Suprapubic skin (tissue), 4 donors: Measurements from ENCODE around the gene RGPD4. TPM values are rescaled to one million over a fixed set of nuclear protein-coding genes. Genes with fewer than 3 reads are reported as not detected.

Experiments used
- DNase-seq, 2 donors: peaks; one replicate each; pipeline ENCODE4 v3.0.0-alpha.2; 2019; ENCODE audit warnings: low spot score in 2 of 2
- H3K27ac ChIP-seq: fragments of 200-600 bp; sonication (generic); one replicate; pipeline ENCODE4 v1.5.1; 2019
- H3K27me3 ChIP-seq: fragments of 200-600 bp; sonication (generic); one replicate; pipeline ENCODE4 v1.5.1; 2019
- H3K36me3 ChIP-seq: fragments of 200-600 bp; sonication (generic); one replicate; pipeline ENCODE4 v1.5.1; 2019
- H3K4me1 ChIP-seq: fragments of 200-600 bp; sonication (generic); one replicate; pipeline ENCODE4 v1.5.1; 2019
- H3K4me3 ChIP-seq: fragments of 200-600 bp; sonication (generic); one replicate; pipeline ENCODE4 v1.5.1; 2019; ENCODE audit warnings: mild to moderate bottlenecking
- H3K9me3 ChIP-seq: fragments of 200-600 bp; sonication (generic); one replicate; pipeline ENCODE4 v1.5.1; 2019
- CTCF ChIP-seq, 2 donors: fragments of 200-600 bp in 1 of 2; fragments of 450-650 bp in 1 of 2; sonication (generic) in 1 of 2; IDR thresholded peaks; one replicate each; pipeline ENCODE4 v1.5.1; 2016 to 2019; ENCODE audit warnings: antibody characterized with exemption in 2 of 2, mild to moderate bottlenecking in 1 of 2, moderate library complexity in 1 of 2
- EP300 ChIP-seq: sonication (generic); formaldehyde crosslinking; IDR thresholded peaks from one replicate; pipeline ENCODE4 v1.6.1; 2017; ENCODE audit warnings: antibody characterized with exemption
- POLR2A ChIP-seq, 2 donors: fragments of 450-650 bp; IDR thresholded peaks; one replicate each; pipeline ENCODE4 v1.6.1; 2017; ENCODE audit warnings: antibody characterized with exemption in 2 of 2, mild to moderate bottlenecking in 2 of 2, moderate library complexity in 2 of 2
- POLR2AphosphoS5 ChIP-seq, 3 donors: sonication (generic); formaldehyde crosslinking; IDR thresholded peaks; one replicate each; pipeline ENCODE4 v1.6.1; 2017; ENCODE audit warnings: antibody characterized with exemption in 3 of 3
- WGBS: methylation state at CpG from one replicate; pipeline ENCODE4 v1.1.5; 2018; 5-methylcytosine and 5-hydroxymethylcytosine counted together
- total RNA-seq, 4 donors: library from RNA; depleted of rRNA; stranded (reverse); fragments of >200 nt; gene quantifications; one replicate each; pipeline ENCODE4 v1.1.0, GENCODE V29; 2016

RGPD4 gene
- total RNA-seq, 4 donors from 2014 or later, result 0.08 to 0.32 TPM; not detected in 2

GRCh38 chr2:107804608-107805498 is 21.8 kb upstream of the RGPD4 start:
- H3K36me3 ChIP-seq, result no peaks in the 10 kb centered on the region
- H3K27ac ChIP-seq, result no peak overlapping the region
- no peaks in the 10 kb centered on the region for H3K9me3 ChIP-seq
- H3K4me3 ChIP-seq, result no peak overlapping the region
- H3K27me3 ChIP-seq, result no peaks in the 10 kb centered on the region
- TF ChIP-seq EP300 (no peak), POLR2AphosphoS5 (IDR thresholded peaks at IDR 0.05) (no peak), CTCF (IDR thresholded peaks at IDR 0.05) (no peak), POLR2A (IDR thresholded peaks at IDR 0.05) (no peak)
- WGBS, result 91% methylated on average over 6 of the region's 6 CpGs
- no peak for DNase-seq
- no peaks in the 10 kb centered on the region for H3K4me1 ChIP-seq

GRCh38 chr2:107806901-107807300 is 19.8 kb upstream of the RGPD4 start:
- H3K4me1 ChIP-seq, result no peaks in the 10 kb centered on the region
- TF ChIP-seq POLR2A (IDR thresholded peaks at IDR 0.05), result no peak
- no peak for TF ChIP-seq EP300
- no peak for TF ChIP-seq POLR2AphosphoS5 (IDR thresholded peaks at IDR 0.05)
- no peak for TF ChIP-seq CTCF (IDR thresholded peaks at IDR 0.05)
- no peaks in the 10 kb centered on the region for H3K9me3 ChIP-seq
- H3K36me3 ChIP-seq, result no peaks in the 10 kb centered on the region
- 82% methylated on average over 4 of the region's 4 CpGs for WGBS
- no peaks in the 10 kb centered on the region for H3K27me3 ChIP-seq
- H3K4me3 ChIP-seq, result no peak overlapping the region
- no peak overlapping the region for H3K27ac ChIP-seq
- DNase-seq, result no peak

- H3K27ac ChIP-seq, result no peak overlapping the region
- TF ChIP-seq POLR2AphosphoS5 (IDR thresholded peaks at IDR 0.05) (no peak), POLR2A (IDR thresholded peaks at IDR 0.05) (no peak)
- H3K36me3 ChIP-seq, result no peaks in the 10 kb centered on the region
- H3K4me3 ChIP-seq, result no peak overlapping the region
- no peaks in the 10 kb centered on the region for H3K27me3 ChIP-seq
- DNase-seq, result no peak
- H3K9me3 ChIP-seq, result no peaks in the 10 kb centered on the region
- 83% methylated on average over 6 of the region's 7 CpGs for WGBS
- H3K4me1 ChIP-seq, result no peaks in the 10 kb centered on the region
These were observed 18.7 kb upstream of the RGPD4 start for GRCh38 chr2:107807988-107808387.

GRCh38 chr2:107808959-107809358 is 17.7 kb upstream of the RGPD4 start:
- Histone ChIP-seq H3K27ac (no peak overlapping the region), H3K36me3 (no peaks in the 10 kb centered on the region), H3K9me3 (no peaks in the 10 kb centered on the region), H3K4me3 (no peak overlapping the region), H3K27me3 (no peaks in the 10 kb centered on the region), H3K4me1 (no peaks in the 10 kb centered on the region)
- DNase-seq, result no peak
- TF ChIP-seq CTCF (IDR thresholded peaks at IDR 0.05) (no peak), POLR2AphosphoS5 (IDR thresholded peaks at IDR 0.05) (no peak), EP300 (no peak), POLR2A (IDR thresholded peaks at IDR 0.05) (no peak)
- 60% methylated on average over 7 of the region's 7 CpGs for WGBS

GRCh38 chr2:107809835-107810234 is 16.9 kb upstream of the RGPD4 start:
- no peaks in the 10 kb centered on the region for H3K4me1 ChIP-seq
- H3K4me3 ChIP-seq, result no peak overlapping the region
- no peak overlapping the region for H3K27ac ChIP-seq
- H3K9me3 ChIP-seq, result no peaks in the 10 kb centered on the region
- H3K27me3 ChIP-seq, result no peaks in the 10 kb centered on the region
- DNase-seq, result no peak
- H3K36me3 ChIP-seq, result no peaks in the 10 kb centered on the region
- WGBS, result 24% methylated on average over 2 of the region's 3 CpGs
- TF ChIP-seq POLR2A (IDR thresholded peaks at IDR 0.05) (no peak), EP300 (no peak), CTCF (IDR thresholded peaks at IDR 0.05) (no peak), POLR2AphosphoS5 (IDR thresholded peaks at IDR 0.05) (no peak)
